HG03097 (cell line): ENCODE data around the gene DOLPP1.

Experiments used
- ATAC-seq: cut with Tn5 transposase; IDR thresholded peaks from one replicate; pipeline ENCODE4 v1.9.1; 2021; ENCODE audit not compliant: unreplicated experiment, low FRiP score

DOLPP1 gene

GRCh38 chr9:129136446-129137035 is 55.6 kb downstream of the DOLPP1 start:
- ATAC-seq = no peak

- no peak for ATAC-seq
Measured at GRCh38 chr9:129137292-129138143, 56.6 kb downstream of the DOLPP1 start.

GRCh38 chr9:129138144-129138462 is 57.2 kb downstream of the DOLPP1 start:
- ATAC-seq = no peak

- ATAC-seq = no peak
Measured at GRCh38 chr9:129138476-129139232, 57.7 kb downstream of the DOLPP1 start.

- ATAC-seq = peak; percentile 33
Measured at GRCh38 chr9:129139233-129139992, 58.5 kb downstream of the DOLPP1 start.

- peak; percentile 47 for ATAC-seq
Measured at GRCh38 chr9:129139993-129140396, 59.1 kb downstream of the DOLPP1 start.
